ENCODE data around the gene TMPRSS4. TPM values are rescaled to one million over a fixed set of nuclear protein-coding genes. Genes with fewer than 3 reads are reported as not detected.
A peak's percentile ranks its signal among the peaks of the same experiment; 100 is the strongest.

TMPRSS4 gene, protein sequence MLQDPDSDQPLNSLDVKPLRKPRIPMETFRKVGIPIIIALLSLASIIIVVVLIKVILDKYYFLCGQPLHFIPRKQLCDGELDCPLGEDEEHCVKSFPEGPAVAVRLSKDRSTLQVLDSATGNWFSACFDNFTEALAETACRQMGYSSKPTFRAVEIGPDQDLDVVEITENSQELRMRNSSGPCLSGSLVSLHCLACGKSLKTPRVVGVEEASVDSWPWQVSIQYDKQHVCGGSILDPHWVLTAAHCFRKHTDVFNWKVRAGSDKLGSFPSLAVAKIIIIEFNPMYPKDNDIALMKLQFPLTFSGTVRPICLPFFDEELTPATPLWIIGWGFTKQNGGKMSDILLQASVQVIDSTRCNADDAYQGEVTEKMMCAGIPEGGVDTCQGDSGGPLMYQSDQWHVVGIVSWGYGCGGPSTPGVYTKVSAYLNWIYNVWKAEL
- total RNA-seq (2021) (1.1 to 1.4 TPM (median 1.4 TPM) in 3 replicates), Bru-seq, nascent RNA (percentile 24 among the genes with signal in this experiment)
- long read RNA-seq, experiment 1, partial matches to known transcripts: 0 of 2 reads
- long read RNA-seq, experiment 1, other reads (novel, unspliced or antisense): 0 of 2 reads
- long read RNA-seq, experiment 2, partial matches to known transcripts: 0 of 1 reads
- long read RNA-seq, experiment 2, other reads (novel, unspliced or antisense): 0 of 1 reads
- long read RNA-seq, experiment 3: 0 reads

DNA sequence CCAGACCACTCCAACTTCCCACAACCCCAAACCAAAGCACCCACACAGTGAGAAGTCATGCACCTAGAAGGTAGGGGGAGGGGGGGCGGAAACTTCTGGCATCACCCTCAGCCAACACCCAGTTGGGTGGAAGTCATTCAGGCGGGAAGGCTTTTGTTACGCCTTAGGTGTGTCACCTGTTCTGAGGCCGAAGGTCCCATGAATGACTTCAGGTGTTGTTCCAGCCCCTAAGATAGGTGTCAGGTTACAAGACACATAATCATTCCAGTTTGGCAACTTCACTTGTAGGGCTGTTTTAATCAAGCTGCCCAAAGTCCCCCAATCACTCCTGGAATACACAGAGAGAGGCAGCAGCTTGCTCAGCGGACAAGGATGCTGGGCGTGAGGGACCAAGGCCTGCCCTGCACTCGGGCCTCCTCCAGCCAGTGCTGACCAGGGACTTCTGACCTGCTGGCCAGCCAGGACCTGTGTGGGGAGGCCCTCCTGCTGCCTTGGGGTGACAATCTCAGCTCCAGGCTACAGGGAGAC lies at the start of gene TMPRSS4:
TMPRSS4 (plus strand) TSS at position 325 of the 528 bp plus-strand sequence. CDS start 225 bp downstream, outside the sequence.
- ATAC-seq: peak; percentile 75
- CTCF ChIA-PET: interaction anchor here (1.8 to 2.8 kb wide), 2 partner anchors 23 to 130 kb away, joined by 7 read pairs; no protein-coding TSS in a partner anchor

DNA sequence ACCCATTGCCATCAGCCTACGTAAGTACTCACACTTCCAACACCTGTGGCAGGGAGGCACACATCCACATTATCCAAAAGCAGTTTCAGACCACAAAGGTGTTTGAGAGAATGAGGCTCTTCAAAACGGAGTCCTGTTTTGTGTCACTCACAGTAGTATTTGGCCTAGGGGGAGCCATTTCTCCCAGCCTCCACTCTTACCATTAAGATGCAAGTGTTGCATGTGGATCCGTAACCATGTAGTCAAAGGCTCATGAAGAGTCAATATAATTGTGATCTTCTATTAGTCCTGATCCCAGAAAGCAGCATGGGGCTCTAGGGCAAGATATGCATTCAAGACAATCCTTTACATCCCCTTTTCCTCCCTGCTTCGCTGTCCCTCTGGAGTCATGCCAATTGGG lies 49.2 kb upstream of the TMPRSS4 start:
- H3K9me3 Mint-ChIP-seq: no peaks in the 10 kb centered on the region
- H3K4me3 Mint-ChIP-seq: no peak overlapping the region
- no peaks in the 10 kb centered on the region; the same call in 1 of the 2 replicates for H3K27me3 Mint-ChIP-seq (ENCODE audit: low read depth)
- ChIA-PET CTCF (interaction anchor here (0.6 to 0.8 kb wide), 3 partner anchors 12 to 206 kb away, joined by 3 to 4 read pairs (median 3); no protein-coding TSS in a partner anchor), POLR2A (no interaction called here)
- no peaks in the 10 kb centered on the region for H3K4me1 Mint-ChIP-seq
- DNase-seq (ENCODE audit: low spot score) (no peak), ATAC-seq (no peak)
- no peaks in the 10 kb centered on the region for H3K36me3 Mint-ChIP-seq
- no peak overlapping the region for H3K27ac Mint-ChIP-seq
- TF ChIP-seq NFE2L1 (CRISPR knock-in tag; IDR thresholded peaks at IDR 0.05) (no peak), TP53 (CRISPR knock-in tag; IDR thresholded peaks at IDR 0.05) (no peak), OVOL2 (CRISPR knock-in tag; IDR thresholded peaks at IDR 0.05; ENCODE audit: borderline replicate concordance) (no peak), ELF4 (CRISPR knock-in tag; IDR thresholded peaks at IDR 0.05; ENCODE audit: low read depth) (no peak)
- TF ChIP-seq, protein P1, sequence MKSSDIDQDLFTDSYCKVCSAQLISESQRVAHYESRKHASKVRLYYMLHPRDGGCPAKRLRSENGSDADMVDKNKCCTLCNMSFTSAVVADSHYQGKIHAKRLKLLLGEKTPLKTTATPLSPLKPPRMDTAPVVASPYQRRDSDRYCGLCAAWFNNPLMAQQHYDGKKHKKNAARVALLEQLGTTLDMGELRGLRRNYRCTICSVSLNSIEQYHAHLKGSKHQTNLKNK (CRISPR knock-in tag; IDR thresholded peaks at IDR 0.05): no peak

More for the DNA sequence above, at the start of gene TMPRSS4:
- POLR2A ChIA-PET: no interaction called here
- H3K4me3 Mint-ChIP-seq: no peak within 1 kb of the TSS
- no peaks in the 10 kb centered on the region for H3K27me3 Mint-ChIP-seq (ENCODE audit: low read depth)
- no peak for TF ChIP-seq JAZF1 (CRISPR knock-in tag; IDR thresholded peaks at IDR 0.05)
- 0 out of 2 replicates have a peak, but pooled peaks have one; percentile 48 for TF ChIP-seq TEAD1 (CRISPR knock-in tag; IDR thresholded peaks at IDR 0.05)
- TF ChIP-seq, protein P2, sequence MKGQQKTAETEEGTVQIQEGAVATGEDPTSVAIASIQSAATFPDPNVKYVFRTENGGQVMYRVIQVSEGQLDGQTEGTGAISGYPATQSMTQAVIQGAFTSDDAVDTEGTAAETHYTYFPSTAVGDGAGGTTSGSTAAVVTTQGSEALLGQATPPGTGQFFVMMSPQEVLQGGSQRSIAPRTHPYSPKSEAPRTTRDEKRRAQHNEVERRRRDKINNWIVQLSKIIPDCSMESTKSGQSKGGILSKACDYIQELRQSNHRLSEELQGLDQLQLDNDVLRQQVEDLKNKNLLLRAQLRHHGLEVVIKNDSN (CRISPR knock-in tag; IDR thresholded peaks at IDR 0.05): 0 out of 2 replicates have a peak, but pooled peaks have one; percentile 28
- no peak for TF ChIP-seq MYBL2 (CRISPR knock-in tag; IDR thresholded peaks at IDR 0.05)
- TF ChIP-seq, protein P3, sequence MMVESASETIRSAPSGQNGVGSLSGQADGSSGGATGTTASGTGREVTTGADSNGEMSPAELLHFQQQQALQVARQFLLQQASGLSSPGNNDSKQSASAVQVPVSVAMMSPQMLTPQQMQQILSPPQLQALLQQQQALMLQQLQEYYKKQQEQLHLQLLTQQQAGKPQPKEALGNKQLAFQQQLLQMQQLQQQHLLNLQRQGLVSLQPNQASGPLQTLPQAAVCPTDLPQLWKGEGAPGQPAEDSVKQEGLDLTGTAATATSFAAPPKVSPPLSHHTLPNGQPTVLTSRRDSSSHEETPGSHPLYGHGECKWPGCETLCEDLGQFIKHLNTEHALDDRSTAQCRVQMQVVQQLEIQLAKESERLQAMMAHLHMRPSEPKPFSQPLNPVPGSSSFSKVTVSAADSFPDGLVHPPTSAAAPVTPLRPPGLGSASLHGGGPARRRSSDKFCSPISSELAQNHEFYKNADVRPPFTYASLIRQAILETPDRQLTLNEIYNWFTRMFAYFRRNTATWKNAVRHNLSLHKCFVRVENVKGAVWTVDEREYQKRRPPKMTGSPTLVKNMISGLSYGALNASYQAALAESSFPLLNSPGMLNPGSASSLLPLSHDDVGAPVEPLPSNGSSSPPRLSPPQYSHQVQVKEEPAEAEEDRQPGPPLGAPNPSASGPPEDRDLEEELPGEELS (CRISPR knock-in tag; IDR thresholded peaks at IDR 0.05): 0 out of 2 replicates have a peak, but pooled peaks have one; percentile 33
- no peak for TF ChIP-seq RELA (CRISPR knock-in tag; IDR thresholded peaks at IDR 0.05; ENCODE audit: borderline replicate concordance)
- TF ChIP-seq, protein P4, sequence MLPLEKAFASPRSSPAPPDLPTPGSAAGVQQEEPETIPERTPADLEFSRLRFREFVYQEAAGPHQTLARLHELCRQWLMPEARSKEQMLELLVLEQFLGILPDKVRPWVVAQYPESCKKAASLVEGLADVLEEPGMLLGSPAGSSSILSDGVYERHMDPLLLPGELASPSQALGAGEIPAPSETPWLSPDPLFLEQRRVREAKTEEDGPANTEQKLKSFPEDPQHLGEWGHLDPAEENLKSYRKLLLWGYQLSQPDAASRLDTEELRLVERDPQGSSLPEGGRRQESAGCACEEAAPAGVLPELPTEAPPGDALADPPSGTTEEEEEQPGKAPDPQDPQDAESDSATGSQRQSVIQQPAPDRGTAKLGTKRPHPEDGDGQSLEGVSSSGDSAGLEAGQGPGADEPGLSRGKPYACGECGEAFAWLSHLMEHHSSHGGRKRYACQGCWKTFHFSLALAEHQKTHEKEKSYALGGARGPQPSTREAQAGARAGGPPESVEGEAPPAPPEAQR (CRISPR knock-in tag; IDR thresholded peaks at IDR 0.05): no peak
- TF ChIP-seq, protein P5, sequence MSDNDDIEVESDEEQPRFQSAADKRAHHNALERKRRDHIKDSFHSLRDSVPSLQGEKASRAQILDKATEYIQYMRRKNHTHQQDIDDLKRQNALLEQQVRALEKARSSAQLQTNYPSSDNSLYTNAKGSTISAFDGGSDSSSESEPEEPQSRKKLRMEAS (CRISPR knock-in tag; IDR thresholded peaks at IDR 0.05): peak; percentile 61; the same call in 1 of the 2 replicates
- H3K36me3 Mint-ChIP-seq: no peaks in the 10 kb centered on the region
- peak within 1 kb of the TSS; percentile 62; the same call in 1 of the 2 replicates for H3K27ac Mint-ChIP-seq
- peaks cover 22% of the 10 kb centered on the region for H3K4me1 Mint-ChIP-seq
- no peak for DNase-seq (ENCODE audit: low spot score)
- no peaks in the 10 kb centered on the region for H3K9me3 Mint-ChIP-seq

DNA sequence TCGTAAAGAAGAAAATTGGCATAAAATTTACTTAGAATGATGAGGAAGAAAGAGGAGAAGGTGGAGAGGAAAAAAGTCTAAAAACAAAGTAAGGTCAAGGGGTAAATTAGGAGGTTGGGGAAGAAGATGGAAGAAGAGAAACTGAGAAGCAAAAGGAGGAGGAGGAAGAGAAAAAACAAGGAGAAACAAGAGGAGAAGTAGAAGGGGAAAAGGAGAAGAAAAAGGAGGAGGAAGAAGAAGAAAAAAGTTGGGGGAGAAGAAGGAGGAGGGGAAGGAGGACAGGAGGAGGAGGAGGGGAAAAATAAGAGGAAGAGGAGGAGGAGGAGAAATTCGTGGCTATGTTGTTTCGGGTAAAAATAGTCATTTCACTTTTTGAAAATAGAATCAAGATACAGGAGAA lies 48.3 kb upstream of the TMPRSS4 start:
- ChIA-PET CTCF (interaction anchor here (0.9 to 1.2 kb wide), 4 partner anchors 9 to 158 kb away, joined by 3 to 7 read pairs (median 4); no protein-coding TSS in a partner anchor), POLR2A (no interaction called here)
- ATAC-seq (no peak), DNase-seq (ENCODE audit: low spot score) (no peak)
- Mint-ChIP-seq H3K36me3 (no peaks in the 10 kb centered on the region), H3K9me3 (no peaks in the 10 kb centered on the region), H3K4me3 (no peak overlapping the region), H3K27me3 (ENCODE audit: low read depth) (no peaks in the 10 kb centered on the region; the same call in 1 of the 2 replicates), H3K4me1 (no peaks in the 10 kb centered on the region), H3K27ac (no peak overlapping the region)
- no peak for TF ChIP-seq ESRRA (CRISPR knock-in tag; IDR thresholded peaks at IDR 0.05; ENCODE audit: borderline replicate concordance)
- no peak for TF ChIP-seq TP53 (CRISPR knock-in tag; IDR thresholded peaks at IDR 0.05)
- TF ChIP-seq GTF2I (CRISPR knock-in tag; conservative IDR thresholded peaks at IDR 0.05): no peak
- TF ChIP-seq, protein P6, sequence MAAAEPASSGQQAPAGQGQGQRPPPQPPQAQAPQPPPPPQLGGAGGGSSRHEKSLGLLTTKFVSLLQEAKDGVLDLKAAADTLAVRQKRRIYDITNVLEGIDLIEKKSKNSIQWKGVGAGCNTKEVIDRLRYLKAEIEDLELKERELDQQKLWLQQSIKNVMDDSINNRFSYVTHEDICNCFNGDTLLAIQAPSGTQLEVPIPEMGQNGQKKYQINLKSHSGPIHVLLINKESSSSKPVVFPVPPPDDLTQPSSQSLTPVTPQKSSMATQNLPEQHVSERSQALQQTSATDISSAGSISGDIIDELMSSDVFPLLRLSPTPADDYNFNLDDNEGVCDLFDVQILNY (CRISPR knock-in tag; IDR thresholded peaks at IDR 0.05): no peak
- TF ChIP-seq CBFB (CRISPR knock-in tag; IDR thresholded peaks at IDR 0.05; ENCODE audit: low read depth): no peak
- TF ChIP-seq, protein P7, sequence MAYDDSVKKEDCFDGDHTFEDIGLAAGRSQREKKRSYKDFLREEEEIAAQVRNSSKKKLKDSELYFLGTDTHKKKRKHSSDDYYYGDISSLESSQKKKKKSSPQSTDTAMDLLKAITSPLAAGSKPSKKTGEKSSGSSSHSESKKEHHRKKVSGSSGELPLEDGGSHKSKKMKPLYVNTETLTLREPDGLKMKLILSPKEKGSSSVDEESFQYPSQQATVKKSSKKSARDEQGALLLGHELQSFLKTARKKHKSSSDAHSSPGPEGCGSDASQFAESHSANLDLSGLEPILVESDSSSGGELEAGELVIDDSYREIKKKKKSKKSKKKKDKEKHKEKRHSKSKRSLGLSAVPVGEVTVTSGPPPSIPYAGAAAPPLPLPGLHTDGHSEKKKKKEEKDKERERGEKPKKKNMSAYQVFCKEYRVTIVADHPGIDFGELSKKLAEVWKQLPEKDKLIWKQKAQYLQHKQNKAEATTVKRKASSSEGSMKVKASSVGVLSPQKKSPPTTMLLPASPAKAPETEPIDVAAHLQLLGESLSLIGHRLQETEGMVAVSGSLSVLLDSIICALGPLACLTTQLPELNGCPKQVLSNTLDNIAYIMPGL (CRISPR knock-in tag; IDR thresholded peaks at IDR 0.05): no peak
- TF ChIP-seq ZNF138 (CRISPR knock-in tag; conservative IDR thresholded peaks at IDR 0.05): no peak
- TF ChIP-seq, protein P8, sequence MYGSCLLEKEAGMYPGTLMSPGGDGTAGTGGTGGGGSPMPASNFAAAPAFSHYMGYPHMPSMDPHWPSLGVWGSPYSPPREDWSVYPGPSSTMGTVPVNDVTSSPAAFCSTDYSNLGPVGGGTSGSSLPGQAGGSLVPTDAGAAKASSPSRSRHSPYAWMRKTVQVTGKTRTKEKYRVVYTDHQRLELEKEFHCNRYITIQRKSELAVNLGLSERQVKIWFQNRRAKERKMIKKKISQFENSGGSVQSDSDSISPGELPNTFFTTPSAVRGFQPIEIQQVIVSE (CRISPR knock-in tag; IDR thresholded peaks at IDR 0.05; ENCODE audit: borderline replicate concordance): no peak

Measured in WTC11 (cell line).